Ascending aorta (tissue), 2 donors: Measurements from ENCODE around the gene RAB39B. TPM values are rescaled to one million over a fixed set of nuclear protein-coding genes. Genes with fewer than 3 reads are reported as not detected.
"Not testable (repeated sequence)": the region's sequence is repeated elsewhere in the genome, so short reads cannot be mapped to it uniquely, and the experiment has no call there.

Experiments used
- DNase-seq, 2 donors: peaks; one replicate each; pipeline ENCODE4 v3.0.0-alpha.2; 2019; ENCODE audit warnings: low spot score in 2 of 2
- H3K27ac ChIP-seq, 2 donors: fragments of 200-600 bp; sonication (generic); one replicate each; pipeline ENCODE4 v1.5.1; 2016 to 2017; ENCODE audit warnings: mild to moderate bottlenecking in 1 of 2
- H3K27me3 ChIP-seq: fragments of 200-600 bp; sonication (generic); one replicate; pipeline ENCODE4 v1.5.1; 2017
- H3K36me3 ChIP-seq, 2 donors: fragments of 200-600 bp; sonication (generic); one replicate each; pipeline ENCODE4 v1.5.1; 2016
- H3K4me1 ChIP-seq, 2 donors: fragments of 200-600 bp; sonication (generic); one replicate each; pipeline ENCODE4 v1.5.1; 2016 to 2017; ENCODE audit warnings: mild to moderate bottlenecking in 1 of 2
- H3K4me3 ChIP-seq, 2 donors: fragments of 200-600 bp; sonication (generic); one replicate each; pipeline ENCODE4 v1.5.1; 2016 to 2017; ENCODE audit warnings: mild to moderate bottlenecking in 1 of 2
- H3K9me3 ChIP-seq, 2 donors: fragments of 200-600 bp; sonication (generic); one replicate each; pipeline ENCODE4 v1.5.1; 2016
- intact Hi-C: fragments of 100-400 bp; cut with DNase I; formaldehyde crosslinking; loops from one replicate; pipeline ENCODE4 v1.15.1; 2023
- total RNA-seq: library from RNA; depleted of rRNA; stranded (reverse); fragments of >200 nt; gene quantifications from one replicate; pipeline ENCODE4 v1.1.0, GENCODE V29; 2016
- TF ChIP-seq, protein P1 (sequence below), 3 experiments: fragments of 200-600 bp in 2 of 3; fragments of 450-650 bp in 1 of 3; sonication (generic) in 2 of 3; IDR thresholded peaks; one replicate each; pipeline ENCODE4 v1.5.1; 2016 to 2019; ENCODE audit warnings: antibody characterized with exemption in 3 of 3, mild to moderate bottlenecking in 1 of 3, moderate library complexity in 1 of 3

Gene RAB39B, protein sequence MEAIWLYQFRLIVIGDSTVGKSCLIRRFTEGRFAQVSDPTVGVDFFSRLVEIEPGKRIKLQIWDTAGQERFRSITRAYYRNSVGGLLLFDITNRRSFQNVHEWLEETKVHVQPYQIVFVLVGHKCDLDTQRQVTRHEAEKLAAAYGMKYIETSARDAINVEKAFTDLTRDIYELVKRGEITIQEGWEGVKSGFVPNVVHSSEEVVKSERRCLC
- not detected for total RNA-seq

DNA sequence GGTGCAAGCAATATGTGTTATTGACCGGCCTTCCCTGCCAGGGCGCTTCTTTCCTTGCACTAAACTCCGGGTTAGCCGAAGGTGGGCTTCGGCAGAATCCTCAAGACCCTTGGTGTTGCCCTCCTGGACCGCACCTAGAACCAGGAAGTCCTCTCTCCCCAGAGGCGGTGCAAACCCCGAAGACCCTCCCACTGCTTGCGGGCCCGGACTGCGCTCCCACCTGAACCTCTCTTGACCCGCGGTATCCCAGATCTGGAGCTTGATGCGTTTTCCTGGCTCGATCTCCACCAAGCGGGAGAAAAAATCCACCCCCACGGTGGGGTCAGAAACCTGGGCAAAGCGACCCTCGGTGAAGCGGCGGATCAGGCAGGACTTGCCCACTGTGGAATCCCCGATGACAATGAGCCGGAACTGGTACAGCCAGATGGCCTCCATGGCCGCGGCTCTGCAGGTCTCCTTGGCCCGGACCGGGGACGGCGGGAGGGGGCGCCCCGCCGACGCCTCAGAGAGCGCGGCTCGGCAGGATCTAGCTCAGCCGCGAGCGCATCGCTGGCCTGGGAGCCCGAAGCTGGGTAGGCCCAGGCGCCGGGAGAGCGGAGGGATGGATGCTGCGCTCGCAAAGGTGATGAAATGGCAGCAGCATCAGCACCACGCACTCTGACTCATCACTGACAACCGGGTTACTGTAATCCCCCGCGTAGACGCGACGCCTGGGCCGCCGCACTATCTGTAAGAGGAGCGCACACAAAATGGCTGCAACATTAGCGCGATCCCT lies at the start of gene RAB39B:
Gene RAB39B, minus strand, starts transcription at position 638 of the 775 bp plus-strand sequence. Its CDS starts 203 bp downstream, at position 435.
- H3K27ac ChIP-seq = no peak within 1 kb of the TSS
- peak within 1 kb of the TSS; percentile 14 to 65 for H3K4me3 ChIP-seq

DNA sequence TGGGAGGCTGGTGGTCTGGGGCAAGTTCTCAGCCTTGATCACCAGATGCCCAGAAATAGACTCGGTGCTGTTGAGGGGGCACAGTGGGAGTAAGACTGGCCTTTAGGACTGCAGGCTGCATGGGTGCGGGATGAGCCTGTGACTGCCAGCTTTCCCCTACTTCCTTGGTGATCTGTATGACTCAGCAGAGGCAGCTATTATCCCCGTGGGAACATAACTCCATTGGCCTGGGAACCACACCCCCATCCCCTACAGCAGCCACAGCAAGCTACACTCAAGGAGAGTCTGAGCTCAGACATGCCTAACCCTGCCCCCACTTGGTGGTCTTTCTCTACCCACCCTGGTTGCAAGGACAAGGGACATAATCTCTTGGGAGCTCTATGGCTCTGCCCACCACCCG lies 49.5 kb upstream of the RAB39B start:
- intact Hi-C loops = no loop called here
- Histone ChIP-seq H3K4me3 (no peak overlapping the region), H3K27me3 (no peaks in the 10 kb centered on the region)

More for the DNA sequence above, at the start of gene RAB39B:
- peak in 1 of 2 donors; percentile 77 for DNase-seq
- intact Hi-C loops = no loop called here
- no peaks in the 10 kb centered on the region for H3K4me1 ChIP-seq
- no peaks in the 10 kb centered on the region for H3K36me3 ChIP-seq
- H3K27me3 ChIP-seq = no peaks in the 10 kb centered on the region
- H3K9me3 ChIP-seq = no peaks in the 10 kb centered on the region
- TF ChIP-seq, protein P1, sequence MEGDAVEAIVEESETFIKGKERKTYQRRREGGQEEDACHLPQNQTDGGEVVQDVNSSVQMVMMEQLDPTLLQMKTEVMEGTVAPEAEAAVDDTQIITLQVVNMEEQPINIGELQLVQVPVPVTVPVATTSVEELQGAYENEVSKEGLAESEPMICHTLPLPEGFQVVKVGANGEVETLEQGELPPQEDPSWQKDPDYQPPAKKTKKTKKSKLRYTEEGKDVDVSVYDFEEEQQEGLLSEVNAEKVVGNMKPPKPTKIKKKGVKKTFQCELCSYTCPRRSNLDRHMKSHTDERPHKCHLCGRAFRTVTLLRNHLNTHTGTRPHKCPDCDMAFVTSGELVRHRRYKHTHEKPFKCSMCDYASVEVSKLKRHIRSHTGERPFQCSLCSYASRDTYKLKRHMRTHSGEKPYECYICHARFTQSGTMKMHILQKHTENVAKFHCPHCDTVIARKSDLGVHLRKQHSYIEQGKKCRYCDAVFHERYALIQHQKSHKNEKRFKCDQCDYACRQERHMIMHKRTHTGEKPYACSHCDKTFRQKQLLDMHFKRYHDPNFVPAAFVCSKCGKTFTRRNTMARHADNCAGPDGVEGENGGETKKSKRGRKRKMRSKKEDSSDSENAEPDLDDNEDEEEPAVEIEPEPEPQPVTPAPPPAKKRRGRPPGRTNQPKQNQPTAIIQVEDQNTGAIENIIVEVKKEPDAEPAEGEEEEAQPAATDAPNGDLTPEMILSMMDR (IDR thresholded peaks at IDR 0.05) = no peak

DNA sequence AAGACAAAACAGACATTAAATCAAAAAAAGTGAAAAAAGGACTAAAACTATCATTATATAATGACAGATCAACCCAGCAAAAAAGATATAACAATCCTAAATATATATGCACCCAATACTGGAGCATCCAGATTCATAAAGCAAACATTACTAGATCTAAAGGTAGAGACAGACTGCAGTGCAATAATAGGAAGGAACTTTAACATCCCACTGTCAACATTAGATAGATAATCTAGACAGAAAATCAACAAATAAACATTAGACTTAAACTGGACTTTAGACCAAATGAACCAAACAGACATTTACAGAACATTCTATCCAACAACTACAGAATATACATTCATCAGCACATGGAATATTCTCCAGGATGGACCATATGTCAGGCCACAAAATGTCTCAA lies 29.5 kb upstream of the RAB39B start:
- DNase-seq = no peak
- no peaks in the 10 kb centered on the region for H3K4me1 ChIP-seq
- H3K9me3 ChIP-seq = peaks cover 0 to 2% of the 10 kb centered on the region in 2 donors
- no peaks in the 10 kb centered on the region for H3K36me3 ChIP-seq
- no peak overlapping the region for H3K27ac ChIP-seq
- TF ChIP-seq, protein P1 (IDR thresholded peaks at IDR 0.05) = no peak
- intact Hi-C loops = no loop called here
- H3K27me3 ChIP-seq = no peaks in the 10 kb centered on the region
- H3K4me3 ChIP-seq = no peak overlapping the region

More for the DNA sequence above, 49.5 kb upstream of the RAB39B start:
- Histone ChIP-seq H3K9me3 (peaks cover 8% of the 10 kb centered on the region in 2 donors), H3K27ac (no peak overlapping the region), H3K36me3 (no peaks in the 10 kb centered on the region), H3K4me1 (no peaks in the 10 kb centered on the region)
- no peak for DNase-seq
- TF ChIP-seq, protein P1 (IDR thresholded peaks at IDR 0.05) = no peak

DNA sequence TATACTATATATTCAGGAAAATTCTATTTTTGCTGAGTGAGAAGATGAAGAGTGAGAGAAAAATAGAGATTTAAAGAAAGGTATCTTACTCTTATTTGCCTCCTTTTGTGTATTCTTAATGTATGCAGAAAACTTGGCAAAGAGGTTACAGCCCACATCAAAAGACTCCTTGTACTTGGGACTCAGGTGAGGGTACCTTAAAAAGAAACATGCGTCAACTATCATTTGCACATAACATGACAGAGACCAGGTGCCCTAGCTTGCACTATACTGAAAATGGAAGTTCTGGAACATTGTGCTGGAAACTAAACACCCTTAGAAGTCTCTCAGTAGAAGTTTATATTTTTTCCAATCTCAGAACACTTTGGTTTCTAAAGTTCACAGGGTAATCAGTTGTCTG lies 15.6 kb upstream of the RAB39B start:
- intact Hi-C loops = no loop called here
- no peak overlapping the region for H3K27ac ChIP-seq
- no peaks in the 10 kb centered on the region for H3K27me3 ChIP-seq
- no peaks in the 10 kb centered on the region for H3K36me3 ChIP-seq
- TF ChIP-seq, protein P1 (IDR thresholded peaks at IDR 0.05) = no peak
- no peaks in the 10 kb centered on the region for H3K9me3 ChIP-seq
- H3K4me3 ChIP-seq = no peak overlapping the region
- no peak for DNase-seq
- H3K4me1 ChIP-seq = no peaks in the 10 kb centered on the region

DNA sequence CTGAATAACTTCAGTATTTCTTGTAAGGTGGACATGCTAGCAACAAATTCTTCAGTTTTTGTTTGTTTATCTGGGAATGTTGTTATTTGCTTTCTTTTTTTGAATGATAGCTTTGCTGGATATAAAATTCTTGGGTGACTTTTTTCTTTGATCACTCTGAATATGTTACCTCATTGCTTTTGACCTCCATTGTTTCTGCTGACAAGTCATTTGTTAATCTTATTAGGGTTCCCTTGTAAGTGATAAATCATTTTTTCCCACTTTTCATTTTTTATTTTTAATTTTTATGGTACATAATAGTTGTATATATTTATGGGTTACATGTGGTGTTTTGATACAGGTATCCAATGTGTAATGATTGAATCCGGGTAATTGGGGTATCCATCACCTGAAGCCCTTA lies 6.7 kb upstream of the RAB39B start:
- DNase-seq = no peak
- H3K4me1 ChIP-seq = no peaks in the 10 kb centered on the region
- TF ChIP-seq, protein P1 (IDR thresholded peaks at IDR 0.05) = no peak
- H3K9me3 ChIP-seq = no peaks in the 10 kb centered on the region
- H3K27me3 ChIP-seq = no peaks in the 10 kb centered on the region
- H3K27ac ChIP-seq = no peak overlapping the region
- H3K36me3 ChIP-seq = no peaks in the 10 kb centered on the region
- no peak overlapping the region for H3K4me3 ChIP-seq
- intact Hi-C loops = no loop called here

DNA sequence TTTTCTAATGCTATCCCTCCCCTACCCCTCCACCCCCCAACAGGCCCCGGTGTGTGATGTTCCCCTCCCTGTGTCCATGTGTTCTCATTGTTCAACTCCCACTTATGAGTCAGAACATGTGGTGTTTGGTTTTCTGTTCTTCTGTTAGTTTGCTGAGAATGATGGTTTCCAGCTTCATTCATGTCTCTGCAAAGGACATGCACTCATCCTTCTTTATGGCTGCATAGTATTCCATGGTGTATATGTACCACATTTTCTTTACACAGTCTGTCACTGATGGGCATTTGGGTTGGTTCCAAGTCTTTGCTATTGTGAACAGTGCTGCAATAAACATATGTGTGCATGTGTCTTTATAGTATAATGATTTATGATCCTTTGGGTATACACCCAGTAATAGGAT lies 3.7 kb upstream of the RAB39B start:
- DNase-seq = not testable (repeated sequence)

More for the DNA sequence above, 3.7 kb upstream of the RAB39B start:
- H3K9me3 ChIP-seq, H3K36me3 ChIP-seq, H3K4me3 ChIP-seq, H3K4me1 ChIP-seq, H3K27me3 ChIP-seq, intact Hi-C loops, H3K27ac ChIP-seq: not testable (repeated sequence)
